ENCODE results near the gene GPR158.

Gene GPR158

DNA sequence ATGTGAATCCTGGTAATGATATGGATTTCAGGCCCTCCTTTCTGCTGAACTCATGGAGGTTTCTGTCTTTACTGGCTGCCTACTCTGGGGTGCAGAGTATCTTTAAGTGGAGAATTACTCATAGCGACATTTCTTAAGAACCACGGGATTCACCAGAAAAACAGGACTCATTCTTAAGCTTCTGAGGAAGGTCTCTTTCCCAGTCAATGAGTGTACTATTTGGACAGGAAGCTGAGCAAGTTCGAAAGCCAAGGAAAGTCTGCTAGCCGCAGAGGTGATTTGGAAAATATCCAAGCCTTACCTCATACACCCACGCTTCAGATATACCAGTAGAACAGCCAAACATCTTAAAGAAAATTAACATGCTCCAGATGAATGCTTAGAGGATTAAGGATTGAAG lies 381.7 kb downstream of the GPR158 start:
- H3K4me3 ChIP-seq (ENCODE audit: low read depth, low read length): no peak overlapping the region
- no peak overlapping the region for H3K4me2 ChIP-seq (ENCODE audit: low read length)
- no peak overlapping the region for H2AFZ ChIP-seq (ENCODE audit: insufficient read depth, low read length, poor library complexity)
- peak in 1 of 2 donors; percentile 23 for DNase-seq
- no peaks in the 10 kb centered on the region for H3K4me1 ChIP-seq (ENCODE audit: control insufficient read depth in 1 of 2, insufficient read depth in 2 of 2, low read length in 2 of 2)
- no peak overlapping the region for H3K9ac ChIP-seq (ENCODE audit: low read length)
- H2BK120ac ChIP-seq (ENCODE audit: insufficient read depth, low read length, poor library complexity): no peak overlapping the region
- no peak overlapping the region for H4K91ac ChIP-seq (ENCODE audit: low read depth, low read length)
- no peak overlapping the region for H4K8ac ChIP-seq (ENCODE audit: low read depth, low read length)
- no peak overlapping the region for H3K14ac ChIP-seq (ENCODE audit: low read length)
- no peak overlapping the region for H3K18ac ChIP-seq (ENCODE audit: low read length)
- no peak overlapping the region for H3K23ac ChIP-seq (ENCODE audit: low read length)
- H3K4ac ChIP-seq (ENCODE audit: low read depth, low read length): no peak overlapping the region
- H2AK5ac ChIP-seq (ENCODE audit: low read length): no peak overlapping the region
- H3K36me3 ChIP-seq (ENCODE audit: control insufficient read depth in 1 of 2, insufficient read depth in 2 of 2, low read length in 2 of 2): no peaks in the 10 kb centered on the region
- H2BK12ac ChIP-seq (ENCODE audit: low read length): no peak overlapping the region
- H3K9me3 ChIP-seq (ENCODE audit: insufficient read depth, low read depth, low read length): no peaks in the 10 kb centered on the region
- WGBS (ENCODE audit: extremely low coverage, insufficient coverage, insufficient read length): no CpG with 5 or more reads among the region's 5 CpGs
- no peak overlapping the region for H3K27ac ChIP-seq (ENCODE audit: low read depth, low read length)
- no peak overlapping the region for H2BK5ac ChIP-seq (ENCODE audit: low read depth, low read length, poor library complexity)
- H3K79me2 ChIP-seq (ENCODE audit: control insufficient read depth, insufficient read depth, low read length, poor library complexity): no peaks in the 10 kb centered on the region
- H3K27me3 ChIP-seq (ENCODE audit: insufficient read depth, low read length): no peaks in the 10 kb centered on the region
- H3K79me1 ChIP-seq (ENCODE audit: low read length): no peaks in the 10 kb centered on the region
- H4K12ac ChIP-seq (ENCODE audit: low read depth, low read length): no peak overlapping the region

DNA sequence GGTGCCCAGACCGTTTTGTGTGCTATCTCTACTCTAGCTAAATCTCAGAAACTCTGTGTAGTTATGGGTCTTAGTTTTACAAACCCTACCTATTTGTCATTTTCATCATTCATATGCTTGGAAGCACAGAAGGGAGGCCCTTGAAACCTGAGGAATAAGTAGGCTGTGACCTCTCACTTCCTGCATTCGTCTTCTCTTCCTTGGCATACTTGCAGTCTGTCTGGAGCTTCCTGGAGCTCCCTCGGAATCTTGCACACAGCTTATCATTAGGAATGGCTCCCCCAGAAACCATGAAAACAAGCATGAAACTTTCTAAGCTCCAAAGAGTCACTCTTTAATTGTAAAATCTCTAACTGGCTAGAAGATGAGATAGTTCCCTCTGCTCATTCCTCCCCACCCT lies 382.3 kb downstream of the GPR158 start:
- H3K27me3 ChIP-seq (ENCODE audit: insufficient read depth, low read length): no peaks in the 10 kb centered on the region
- no peak overlapping the region for H3K4ac ChIP-seq (ENCODE audit: low read depth, low read length)
- WGBS (ENCODE audit: extremely low coverage, insufficient coverage, insufficient read length): no CpG with 5 or more reads among the region's 3 CpGs
- H3K14ac ChIP-seq (ENCODE audit: low read length): no peak overlapping the region
- no peaks in the 10 kb centered on the region for H3K79me1 ChIP-seq (ENCODE audit: low read length)
- H4K12ac ChIP-seq (ENCODE audit: low read depth, low read length): no peak overlapping the region
- no peaks in the 10 kb centered on the region for H3K79me2 ChIP-seq (ENCODE audit: control insufficient read depth, insufficient read depth, low read length, poor library complexity)
- H3K9ac ChIP-seq (ENCODE audit: low read length): no peak overlapping the region
- no peak overlapping the region for H2BK12ac ChIP-seq (ENCODE audit: low read length)
- H3K23ac ChIP-seq (ENCODE audit: low read length): no peak overlapping the region
- H2AK5ac ChIP-seq (ENCODE audit: low read length): no peak overlapping the region
- no peak overlapping the region for H3K27ac ChIP-seq (ENCODE audit: low read depth, low read length)
- H3K18ac ChIP-seq (ENCODE audit: low read length): no peak overlapping the region
- no peak overlapping the region for H2BK5ac ChIP-seq (ENCODE audit: low read depth, low read length, poor library complexity)
- no peak overlapping the region for H2AFZ ChIP-seq (ENCODE audit: insufficient read depth, low read length, poor library complexity)
- no peak overlapping the region for H3K4me3 ChIP-seq (ENCODE audit: low read depth, low read length)
- H4K91ac ChIP-seq (ENCODE audit: low read depth, low read length): no peak overlapping the region
- H3K4me2 ChIP-seq (ENCODE audit: low read length): no peak overlapping the region
- DNase-seq: peak in 1 of 2 donors; percentile 12
- H3K9me3 ChIP-seq (ENCODE audit: insufficient read depth, low read depth, low read length): no peaks in the 10 kb centered on the region
- no peaks in the 10 kb centered on the region for H3K4me1 ChIP-seq (ENCODE audit: control insufficient read depth in 1 of 2, insufficient read depth in 2 of 2, low read length in 2 of 2)
- no peak overlapping the region for H4K8ac ChIP-seq (ENCODE audit: low read depth, low read length)
- H3K36me3 ChIP-seq (ENCODE audit: control insufficient read depth in 1 of 2, insufficient read depth in 2 of 2, low read length in 2 of 2): no peaks in the 10 kb centered on the region
- H2BK120ac ChIP-seq (ENCODE audit: insufficient read depth, low read length, poor library complexity): no peak overlapping the region

DNA sequence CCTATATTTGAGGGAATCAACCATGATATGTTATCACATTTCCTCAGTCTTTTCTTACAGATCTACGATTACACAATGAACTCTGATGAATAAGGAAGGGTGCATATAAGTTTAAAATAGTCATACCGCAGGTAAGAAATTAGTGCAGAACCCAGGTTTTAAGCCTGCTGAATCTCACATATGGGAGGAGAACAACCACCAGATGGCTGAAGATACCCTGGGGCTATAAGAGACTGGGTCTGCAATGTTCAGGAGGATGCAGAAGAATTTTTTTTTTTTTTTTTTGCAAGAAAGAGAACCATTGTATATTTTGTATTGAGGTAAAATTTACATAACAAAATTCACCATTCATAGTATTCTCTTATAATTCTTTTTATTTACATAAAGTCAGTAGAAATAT lies 387.0 kb downstream of the GPR158 start:
- H2AFZ ChIP-seq (ENCODE audit: insufficient read depth, low read length, poor library complexity): no peak overlapping the region
- H4K8ac ChIP-seq (ENCODE audit: low read depth, low read length): no peak overlapping the region
- no peaks in the 10 kb centered on the region for H3K79me2 ChIP-seq (ENCODE audit: control insufficient read depth, insufficient read depth, low read length, poor library complexity)
- no peak overlapping the region for H2BK120ac ChIP-seq (ENCODE audit: insufficient read depth, low read length, poor library complexity)
- H4K91ac ChIP-seq (ENCODE audit: low read depth, low read length): no peak overlapping the region
- no peak overlapping the region for H3K4me2 ChIP-seq (ENCODE audit: low read length)
- no peaks in the 10 kb centered on the region for H3K27me3 ChIP-seq (ENCODE audit: insufficient read depth, low read length)
- no peak overlapping the region for H3K4ac ChIP-seq (ENCODE audit: low read depth, low read length)
- no peak overlapping the region for H2AK5ac ChIP-seq (ENCODE audit: low read length)
- no peak overlapping the region for H3K4me3 ChIP-seq (ENCODE audit: low read depth, low read length)
- no peak overlapping the region for H3K14ac ChIP-seq (ENCODE audit: low read length)
- no peak overlapping the region for H3K27ac ChIP-seq (ENCODE audit: low read depth, low read length)
- no peaks in the 10 kb centered on the region for H3K9me3 ChIP-seq (ENCODE audit: insufficient read depth, low read depth, low read length)
- H2BK12ac ChIP-seq (ENCODE audit: low read length): no peak overlapping the region
- no peak overlapping the region for H3K9ac ChIP-seq (ENCODE audit: low read length)
- H3K36me3 ChIP-seq (ENCODE audit: control insufficient read depth in 1 of 2, insufficient read depth in 2 of 2, low read length in 2 of 2): no peaks in the 10 kb centered on the region
- no peaks in the 10 kb centered on the region for H3K4me1 ChIP-seq (ENCODE audit: control insufficient read depth in 1 of 2, insufficient read depth in 2 of 2, low read length in 2 of 2)
- no peak overlapping the region for H3K23ac ChIP-seq (ENCODE audit: low read length)
- H3K79me1 ChIP-seq (ENCODE audit: low read length): no peaks in the 10 kb centered on the region
- H4K12ac ChIP-seq (ENCODE audit: low read depth, low read length): no peak overlapping the region
- H3K18ac ChIP-seq (ENCODE audit: low read length): no peak overlapping the region
- WGBS (ENCODE audit: extremely low coverage, insufficient coverage, insufficient read length): no CpG with 5 or more reads among the region's 2 CpGs
- DNase-seq: peak in 1 of 2 donors; percentile 2
- no peak overlapping the region for H2BK5ac ChIP-seq (ENCODE audit: low read depth, low read length, poor library complexity)

DNA sequence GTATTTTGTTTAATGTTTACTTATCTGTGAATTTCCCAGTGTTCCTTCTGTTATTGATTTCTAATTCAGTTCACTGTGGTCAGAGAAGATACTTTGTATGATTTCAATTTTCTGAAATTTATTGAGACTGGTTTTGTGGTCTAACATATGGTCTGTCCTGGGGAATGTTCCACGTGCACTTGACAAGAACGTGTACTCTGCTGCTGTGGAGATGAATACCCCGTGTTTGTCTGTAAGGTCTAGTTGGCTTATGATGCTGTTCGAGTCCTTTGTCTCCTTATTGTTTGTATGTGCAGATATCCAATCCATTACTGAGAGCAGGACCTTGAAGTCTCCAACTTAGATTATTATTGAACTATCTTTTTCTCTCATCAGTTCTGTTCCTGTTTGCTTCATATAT lies 387.7 kb downstream of the GPR158 start:
- no peak overlapping the region for H3K23ac ChIP-seq (ENCODE audit: low read length)
- H3K27ac ChIP-seq (ENCODE audit: low read depth, low read length): no peak overlapping the region
- H2AK5ac ChIP-seq (ENCODE audit: low read length): no peak overlapping the region
- no peak overlapping the region for H3K4me2 ChIP-seq (ENCODE audit: low read length)
- H3K79me1 ChIP-seq (ENCODE audit: low read length): no peaks in the 10 kb centered on the region
- H2BK5ac ChIP-seq (ENCODE audit: low read depth, low read length, poor library complexity): no peak overlapping the region
- H3K4me3 ChIP-seq (ENCODE audit: low read depth, low read length): no peak overlapping the region
- no peaks in the 10 kb centered on the region for H3K4me1 ChIP-seq (ENCODE audit: control insufficient read depth in 1 of 2, insufficient read depth in 2 of 2, low read length in 2 of 2)
- H2AFZ ChIP-seq (ENCODE audit: insufficient read depth, low read length, poor library complexity): no peak overlapping the region
- no peak overlapping the region for H4K91ac ChIP-seq (ENCODE audit: low read depth, low read length)
- no peaks in the 10 kb centered on the region for H3K27me3 ChIP-seq (ENCODE audit: insufficient read depth, low read length)
- no peak overlapping the region for H4K8ac ChIP-seq (ENCODE audit: low read depth, low read length)
- no peak overlapping the region for H3K18ac ChIP-seq (ENCODE audit: low read length)
- no peak overlapping the region for H4K12ac ChIP-seq (ENCODE audit: low read depth, low read length)
- no peak overlapping the region for H2BK120ac ChIP-seq (ENCODE audit: insufficient read depth, low read length, poor library complexity)
- H2BK12ac ChIP-seq (ENCODE audit: low read length): no peak overlapping the region
- no peaks in the 10 kb centered on the region for H3K9me3 ChIP-seq (ENCODE audit: insufficient read depth, low read depth, low read length)
- no peaks in the 10 kb centered on the region for H3K36me3 ChIP-seq (ENCODE audit: control insufficient read depth in 1 of 2, insufficient read depth in 2 of 2, low read length in 2 of 2)
- DNase-seq: no peak
- no peak overlapping the region for H3K9ac ChIP-seq (ENCODE audit: low read length)
- no CpG with 5 or more reads among the region's 4 CpGs for WGBS (ENCODE audit: extremely low coverage, insufficient coverage, insufficient read length)
- no peak overlapping the region for H3K4ac ChIP-seq (ENCODE audit: low read depth, low read length)
- no peak overlapping the region for H3K14ac ChIP-seq (ENCODE audit: low read length)
- H3K79me2 ChIP-seq (ENCODE audit: control insufficient read depth, insufficient read depth, low read length, poor library complexity): no peaks in the 10 kb centered on the region

Data from trophoblast cell (in vitro differentiated cells and primary cell).